ENCODE results near the gene SLC25A22. TPM values are rescaled to one million over a fixed set of nuclear protein-coding genes. Genes with fewer than 3 reads are reported as not detected.

SLC25A22 gene
- total RNA-seq, 1 experiment from 2014 or later, result 24.6 TPM

GRCh38 chr11:749731-750130 is 48.4 kb downstream of the SLC25A22 start:
- Histone ChIP-seq H3K79me2 (ENCODE audit: low read depth) (peaks cover 75% of the 10 kb centered on the region), H3K27ac (peak overlapping the region; percentile 96; the same call in 1 of the 2 replicates), H3K9me3 (ENCODE audit: insufficient read depth, low read depth) (no peaks in the 10 kb centered on the region), H3K27me3 (ENCODE audit: insufficient read depth, low read depth) (no peaks in the 10 kb centered on the region), H2AFZ (no peak overlapping the region), H3K36me3 (ENCODE audit: low read depth) (no peaks in the 10 kb centered on the region), H3K9me2 (ENCODE audit: insufficient read depth) (no peaks in the 10 kb centered on the region), H3F3A (ENCODE audit: insufficient read depth, low read depth) (peaks cover 32% of the 10 kb centered on the region; the same call in 1 of the 2 replicates), H3K4me3 (peak overlapping the region; percentile 87), H4K20me1 (ENCODE audit: insufficient read depth) (peaks cover 50% of the 10 kb centered on the region), H3K4me1 (replicated peaks; ENCODE audit: insufficient read depth) (peaks cover 11% of the 10 kb centered on the region), H3K4me2 (peak overlapping the region; percentile 93)
- CTCF ChIA-PET, result no interaction called here
- POLR2A ChIA-PET (ENCODE audit: unreplicated experiment), result no interaction called here
- BruUV-seq (replicated peaks), result no TSS peak
- TF ChIP-seq CTCF (conservative IDR thresholded peaks at IDR 0.05), result no peak
- TF ChIP-seq EZH2 (IDR thresholded peaks at IDR 0.05; ENCODE audit: low read depth), result no peak
- intact Hi-C loops (cut with micrococcal nuclease; ENCODE audit: unreplicated experiment), result loop anchor here (5.0 kb wide), 1 partner anchor 48 kb away; the partner anchor contains the start of gene SLC25A22
- DNase-seq, result no peak

- intact Hi-C loops (cut with micrococcal nuclease; ENCODE audit: unreplicated experiment), result loop anchor here (5.0 kb wide), 1 partner anchor 49 kb away; the partner anchor contains the start of gene SLC25A22
- ChIA-PET POLR2A (ENCODE audit: unreplicated experiment) (interaction anchor here (0.6 to 0.7 kb wide), 4 partner anchors 9 to 191 kb away, joined by 3 to 12 read pairs (median 4); no protein-coding TSS in a partner anchor), CTCF (interaction anchor here (0.5 to 1.2 kb wide), 2 partner anchors 21 to 52 kb away, joined by 3 to 7 read pairs; partner anchors contain the start of gene TMEM80)
- Histone ChIP-seq H3K4me2 (peak overlapping the region; percentile 93), H3F3A (ENCODE audit: insufficient read depth, low read depth) (peaks cover 25% of the 10 kb centered on the region; the same call in 1 of the 2 replicates), H3K9me3 (ENCODE audit: insufficient read depth, low read depth) (no peaks in the 10 kb centered on the region), H3K36me3 (ENCODE audit: low read depth) (no peaks in the 10 kb centered on the region), H4K20me1 (ENCODE audit: insufficient read depth) (peaks cover 32% of the 10 kb centered on the region), H3K27ac (peak overlapping the region; percentile 96), H3K9me2 (ENCODE audit: insufficient read depth) (no peaks in the 10 kb centered on the region), H3K79me2 (ENCODE audit: low read depth) (peaks cover 57% of the 10 kb centered on the region), H3K27me3 (ENCODE audit: insufficient read depth, low read depth) (no peaks in the 10 kb centered on the region), H3K4me3 (peak overlapping the region; percentile 87), H2AFZ (no peak overlapping the region), H3K4me1 (replicated peaks; ENCODE audit: insufficient read depth) (peaks cover 11% of the 10 kb centered on the region)
- no peak for DNase-seq
- TF ChIP-seq EZH2 (IDR thresholded peaks at IDR 0.05; ENCODE audit: low read depth) (no peak), CTCF (conservative IDR thresholded peaks at IDR 0.05) (no peak)
- TSS peak; percentile 65 for BruUV-seq (replicated peaks)
Observed at GRCh38 chr11:748007-748359, 50.1 kb downstream of the SLC25A22 start.

- intact Hi-C loops (cut with micrococcal nuclease; ENCODE audit: unreplicated experiment), result loop anchor here (1.0 to 5.0 kb wide), 3 partner anchors 19 to 50 kb away; partner anchors contain the start of genes EPS8L2 and SLC25A22
- ChIA-PET POLR2A (ENCODE audit: unreplicated experiment) (interaction anchor here (0.6 to 0.7 kb wide), 5 partner anchors 8 to 378 kb away, joined by 3 to 6 read pairs (median 3); no protein-coding TSS in a partner anchor), CTCF (interaction anchor here (0.5 kb wide), 1 partner anchor 52 kb away, joined by 3 read pairs; the partner anchor contains the start of gene TMEM80)
- Histone ChIP-seq H3K4me3 (peak within 1 kb of the TSS; percentile 87), H3K9me3 (ENCODE audit: insufficient read depth, low read depth) (no peaks in the 10 kb centered on the region), H3K4me2 (peak within 1 kb of the TSS; percentile 96), H3K27me3 (ENCODE audit: insufficient read depth, low read depth) (no peaks in the 10 kb centered on the region), H3K4me1 (replicated peaks; ENCODE audit: insufficient read depth) (peaks cover 11% of the 10 kb centered on the region), H3K36me3 (ENCODE audit: low read depth) (no peaks in the 10 kb centered on the region), H2AFZ (peak within 1 kb of the TSS; percentile 74; the same call in 1 of the 2 replicates), H3F3A (ENCODE audit: insufficient read depth, low read depth) (peaks cover 20% of the 10 kb centered on the region; the same call in 1 of the 2 replicates), H3K9me2 (ENCODE audit: insufficient read depth) (no peaks in the 10 kb centered on the region), H3K79me2 (ENCODE audit: low read depth) (peaks cover 51% of the 10 kb centered on the region), H3K27ac (peak within 1 kb of the TSS; percentile 96), H4K20me1 (ENCODE audit: insufficient read depth) (peaks cover 26% of the 10 kb centered on the region)
- TF ChIP-seq CTCF (conservative IDR thresholded peaks at IDR 0.05) (no peak), EZH2 (IDR thresholded peaks at IDR 0.05; ENCODE audit: low read depth) (no peak)
- DNase-seq, result peak; percentile 65 to 89
- no TSS peak for BruUV-seq (replicated peaks)
Observed at GRCh38 chr11:747158-748006, 50.7 kb downstream of the SLC25A22 start, which contains the start of gene TALDO1. Gene TALDO1, plus strand, starts transcription at chr11:747464. Its CDS starts 18 bp downstream, at chr11:747482.
